GM12873 (cell line): ENCODE results near the gene FAM184B.

Experiments used
- CTCF ChIP-seq: IDR thresholded peaks from 2 replicates; pipeline ENCODE4 v1.5.1; 2012; ENCODE audit warnings: low read depth, mild to moderate bottlenecking, moderate library complexity, low read length, control low read depth; ENCODE audit not compliant: insufficient read depth; ENCODE audit errors: missing control alignments

Gene FAM184B

GRCh38 chr4:17584521-17585213 is 196.8 kb downstream of the FAM184B start:
- TF ChIP-seq CTCF = no peak

- no peak for TF ChIP-seq CTCF
Observed at GRCh38 chr4:17583941-17584340, 197.5 kb downstream of the FAM184B start.

GRCh38 chr4:17583276-17583675 is 198.1 kb downstream of the FAM184B start:
- no peak for TF ChIP-seq CTCF

- TF ChIP-seq CTCF = no peak
Observed at GRCh38 chr4:17580969-17581368, 200.5 kb downstream of the FAM184B start.
